Measurements from ENCODE around the gene ITLN1. TPM values are rescaled to one million over a fixed set of nuclear protein-coding genes. Genes with fewer than 3 reads are reported as not detected.
"Not testable (repeated sequence)": the region's sequence is repeated elsewhere in the genome, so short reads cannot be mapped to it uniquely, and the experiment has no call there.

ITLN1 gene
- total RNA-seq, 1 donor from 2014 or later = not detected

- Mint-ChIP-seq H3K27ac (ENCODE audit: unreplicated experiment) (no peak overlapping the region), H3K4me1 (ENCODE audit: low read depth, unreplicated experiment) (no peaks in the 10 kb centered on the region), H3K4me3 (ENCODE audit: unreplicated experiment) (no peak overlapping the region), H3K27me3 (ENCODE audit: unreplicated experiment) (peaks cover 2% of the 10 kb centered on the region), H3K9me3 (ENCODE audit: unreplicated experiment) (no peaks in the 10 kb centered on the region), H3K36me3 (ENCODE audit: unreplicated experiment) (no peaks in the 10 kb centered on the region)
- no peak for TF ChIP-seq CTCF (IDR thresholded peaks at IDR 0.05; ENCODE audit: partially characterized antibody, unreplicated experiment)
- DNase-seq = no peak
These were observed 3.9 kb upstream of the ITLN1 start for GRCh38 chr1:160888926-160889325.

DNA sequence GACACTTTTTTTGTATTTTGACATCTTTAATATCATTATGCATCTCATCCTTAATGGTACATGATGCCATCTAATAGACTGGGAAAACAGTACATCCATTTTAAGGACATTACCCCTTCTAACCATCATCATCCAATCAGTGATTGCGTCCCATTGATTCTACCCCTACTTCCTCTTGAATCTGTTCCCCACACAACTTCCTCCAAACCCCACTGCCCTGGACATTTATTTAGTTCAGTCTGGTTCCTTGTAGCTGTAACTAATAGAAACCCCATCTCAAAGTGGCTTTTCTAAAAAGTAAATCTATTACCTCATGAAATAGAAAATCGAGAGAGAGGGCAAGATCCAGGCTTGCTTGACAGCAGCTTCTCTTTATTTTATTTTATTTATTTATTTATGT lies 2.1 kb upstream of the ITLN1 start:
- H3K27ac Mint-ChIP-seq (ENCODE audit: unreplicated experiment) = no peak overlapping the region
- peaks cover 2% of the 10 kb centered on the region for H3K27me3 Mint-ChIP-seq (ENCODE audit: unreplicated experiment)
- H3K4me1 Mint-ChIP-seq (ENCODE audit: low read depth, unreplicated experiment) = no peaks in the 10 kb centered on the region
- no peak for TF ChIP-seq CTCF (IDR thresholded peaks at IDR 0.05; ENCODE audit: partially characterized antibody, unreplicated experiment)
- no peak overlapping the region for H3K4me3 Mint-ChIP-seq (ENCODE audit: unreplicated experiment)
- no peak for DNase-seq
- no peaks in the 10 kb centered on the region for H3K9me3 Mint-ChIP-seq (ENCODE audit: unreplicated experiment)
- no peaks in the 10 kb centered on the region for H3K36me3 Mint-ChIP-seq (ENCODE audit: unreplicated experiment)

DNA sequence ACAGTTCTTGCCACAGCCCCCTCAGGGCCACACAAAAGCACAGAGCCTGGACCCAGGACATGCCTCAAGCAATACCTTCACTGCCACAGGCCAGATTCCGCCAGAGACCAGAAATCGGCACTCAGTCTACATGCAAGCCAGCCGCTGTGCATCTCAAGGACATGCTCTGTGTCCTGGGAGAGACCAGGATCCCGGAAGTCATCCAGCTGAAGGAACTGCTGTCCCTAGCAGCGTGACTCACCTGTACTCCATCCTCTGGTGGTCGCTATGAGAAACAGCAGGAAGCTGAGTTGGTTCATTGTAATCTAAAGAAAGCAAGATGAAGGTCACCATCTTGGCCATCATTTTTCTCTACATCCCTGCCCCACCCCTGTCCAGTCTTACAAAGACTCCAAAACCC lies 401 bp downstream of the ITLN1 start:
- Mint-ChIP-seq H3K4me3 (ENCODE audit: unreplicated experiment) (no peak overlapping the region), H3K27me3 (ENCODE audit: unreplicated experiment) (peaks cover 2% of the 10 kb centered on the region), H3K36me3 (ENCODE audit: unreplicated experiment) (no peaks in the 10 kb centered on the region), H3K27ac (ENCODE audit: unreplicated experiment) (no peak overlapping the region), H3K9me3 (ENCODE audit: unreplicated experiment) (no peaks in the 10 kb centered on the region), H3K4me1 (ENCODE audit: low read depth, unreplicated experiment) (no peaks in the 10 kb centered on the region)
- TF ChIP-seq CTCF (IDR thresholded peaks at IDR 0.05; ENCODE audit: partially characterized antibody, unreplicated experiment) = no peak
- DNase-seq = no peak

- Mint-ChIP-seq H3K27me3 (ENCODE audit: unreplicated experiment) (peaks cover 2% of the 10 kb centered on the region), H3K27ac (ENCODE audit: unreplicated experiment) (no peak overlapping the region), H3K4me3 (ENCODE audit: unreplicated experiment) (no peak overlapping the region), H3K9me3 (ENCODE audit: unreplicated experiment) (no peaks in the 10 kb centered on the region), H3K4me1 (ENCODE audit: low read depth, unreplicated experiment) (no peaks in the 10 kb centered on the region), H3K36me3 (ENCODE audit: unreplicated experiment) (no peaks in the 10 kb centered on the region)
- no peak for DNase-seq
- no peak for TF ChIP-seq CTCF (IDR thresholded peaks at IDR 0.05; ENCODE audit: partially characterized antibody, unreplicated experiment)
These were observed 1.1 kb downstream of the ITLN1 start for GRCh38 chr1:160883581-160884513.

DNA sequence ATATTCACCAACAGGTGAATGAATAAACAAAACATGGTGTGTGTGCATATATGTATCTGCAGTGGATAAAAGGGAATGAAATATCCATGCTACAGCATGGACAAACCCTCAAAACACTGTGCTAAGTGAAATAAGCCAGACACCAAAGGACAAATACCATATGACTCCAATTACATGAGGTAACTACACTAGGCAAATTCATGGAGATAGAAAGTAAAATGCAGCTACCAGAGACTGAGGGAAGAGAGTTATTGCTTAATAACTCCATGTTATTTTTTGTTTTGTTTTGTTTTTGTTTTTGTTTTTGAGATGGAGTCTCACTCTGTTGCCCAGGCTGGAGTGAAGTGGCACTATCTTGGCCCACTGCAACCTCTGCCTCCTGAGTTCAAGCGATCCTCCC lies 2.4 kb downstream of the ITLN1 start:
- Mint-ChIP-seq H3K4me3 (ENCODE audit: unreplicated experiment) (no peak overlapping the region), H3K27me3 (ENCODE audit: unreplicated experiment) (peaks cover 2% of the 10 kb centered on the region), H3K27ac (ENCODE audit: unreplicated experiment) (no peak overlapping the region), H3K4me1 (ENCODE audit: low read depth, unreplicated experiment) (no peaks in the 10 kb centered on the region), H3K36me3 (ENCODE audit: unreplicated experiment) (no peaks in the 10 kb centered on the region), H3K9me3 (ENCODE audit: unreplicated experiment) (no peaks in the 10 kb centered on the region)
- no peak for DNase-seq
- TF ChIP-seq CTCF (IDR thresholded peaks at IDR 0.05; ENCODE audit: partially characterized antibody, unreplicated experiment) = no peak

DNA sequence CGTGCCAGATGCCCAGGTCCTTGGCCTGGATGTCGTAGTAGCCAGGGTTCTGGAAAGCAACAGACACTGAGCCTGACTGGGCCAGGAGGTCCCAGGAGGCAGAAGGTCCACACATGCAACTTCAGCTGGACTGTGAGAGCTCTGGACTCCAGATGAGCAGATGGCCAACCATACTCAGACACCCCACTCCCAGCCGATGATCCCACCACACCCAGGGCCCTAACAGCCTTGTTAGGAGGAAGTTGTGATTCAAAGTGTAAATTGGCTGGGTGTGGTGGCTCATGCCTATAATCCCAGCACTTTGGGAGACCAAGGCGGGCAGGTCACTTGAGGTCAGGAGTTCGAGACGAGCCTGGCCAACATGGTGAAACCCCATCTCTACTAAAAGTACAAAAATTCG lies 3.7 kb downstream of the ITLN1 start:
- not testable (repeated sequence) for H3K27ac Mint-ChIP-seq (ENCODE audit: unreplicated experiment); H3K36me3 Mint-ChIP-seq (ENCODE audit: unreplicated experiment); DNase-seq; H3K4me3 Mint-ChIP-seq (ENCODE audit: unreplicated experiment); H3K4me1 Mint-ChIP-seq (ENCODE audit: low read depth, unreplicated experiment); H3K9me3 Mint-ChIP-seq (ENCODE audit: unreplicated experiment); H3K27me3 Mint-ChIP-seq (ENCODE audit: unreplicated experiment)
